Osteocyte (in vitro differentiated cells): ENCODE data around the gene FRMD7. TPM values are rescaled to one million over a fixed set of nuclear protein-coding genes. Genes with fewer than 3 reads are reported as not detected.

Source experiments
- DNase-seq: peaks from one replicate; pipeline ENCODE4 v3.0.0; 2021; ENCODE audit warnings: mixed read lengths; ENCODE audit not compliant: unreplicated experiment; ENCODE audit errors: extremely low spot score
- H3K27ac Mint-ChIP-seq: one replicate; pipeline ENCODE4 v1.8.0; 2021; ENCODE audit warnings: mild to moderate bottlenecking, mixed read lengths; ENCODE audit not compliant: unreplicated experiment
- H3K27me3 Mint-ChIP-seq: one replicate; pipeline ENCODE4 v1.8.0; 2021; ENCODE audit warnings: mixed read lengths; ENCODE audit not compliant: unreplicated experiment
- H3K36me3 Mint-ChIP-seq: one replicate; pipeline ENCODE4 v1.8.0; 2021; ENCODE audit warnings: mixed read lengths; ENCODE audit not compliant: unreplicated experiment
- H3K4me1 Mint-ChIP-seq: one replicate; pipeline ENCODE4 v1.8.0; 2021; ENCODE audit warnings: mixed read lengths; ENCODE audit not compliant: unreplicated experiment
- H3K4me3 Mint-ChIP-seq: one replicate; pipeline ENCODE4 v1.8.0; 2021; ENCODE audit warnings: mild to moderate bottlenecking, moderate library complexity, mixed read lengths; ENCODE audit not compliant: unreplicated experiment
- H3K9me3 Mint-ChIP-seq: one replicate; pipeline ENCODE4 v1.8.0; 2021; ENCODE audit warnings: mixed read lengths; ENCODE audit not compliant: unreplicated experiment
- CTCF ChIP-seq: fragments of 200-600 bp; sonication (generic); IDR thresholded peaks from 2 replicates; pipeline ENCODE4 v1.5.0; 2021; ENCODE audit warnings: antibody characterized with exemption, mild to moderate bottlenecking, moderate library complexity
- total RNA-seq: library from RNA; stranded (reverse); gene quantifications from 2 replicates; pipeline ENCODE4 v1.2.1, GENCODE V29; 2021

Gene FRMD7
- total RNA-seq, 1 donor from 2014 or later, result 0.30 TPM

- Mint-ChIP-seq H3K27ac (no peak overlapping the region), H3K4me3 (no peak overlapping the region), H3K36me3 (no peaks in the 10 kb centered on the region), H3K9me3 (no peaks in the 10 kb centered on the region), H3K4me1 (peaks cover 11% of the 10 kb centered on the region), H3K27me3 (no peaks in the 10 kb centered on the region)
- TF ChIP-seq CTCF, result no peak
- no peak for DNase-seq
Measured at GRCh38 chrX:132034648-132035047, 93.2 kb downstream of the FRMD7 start.

- Mint-ChIP-seq H3K4me1 (peaks cover 9% of the 10 kb centered on the region), H3K27me3 (no peaks in the 10 kb centered on the region), H3K9me3 (no peaks in the 10 kb centered on the region), H3K4me3 (no peak overlapping the region), H3K27ac (peak overlapping the region; percentile 5), H3K36me3 (no peaks in the 10 kb centered on the region)
- no peak for TF ChIP-seq CTCF
- no peak for DNase-seq
Measured at GRCh38 chrX:132033166-132033565, 94.7 kb downstream of the FRMD7 start.

- DNase-seq, result no peak
- Mint-ChIP-seq H3K4me3 (no peak overlapping the region), H3K27me3 (no peaks in the 10 kb centered on the region), H3K36me3 (no peaks in the 10 kb centered on the region), H3K4me1 (peaks cover 9% of the 10 kb centered on the region), H3K27ac (no peak overlapping the region), H3K9me3 (no peaks in the 10 kb centered on the region)
- TF ChIP-seq CTCF, result no peak
Measured at GRCh38 chrX:132031867-132032266, 96.0 kb downstream of the FRMD7 start.

- Mint-ChIP-seq H3K27me3 (no peaks in the 10 kb centered on the region), H3K36me3 (no peaks in the 10 kb centered on the region), H3K27ac (no peak overlapping the region), H3K4me3 (no peak overlapping the region), H3K9me3 (no peaks in the 10 kb centered on the region), H3K4me1 (peaks cover 13% of the 10 kb centered on the region)
- no peak for TF ChIP-seq CTCF
- DNase-seq, result no peak
Measured at GRCh38 chrX:132030264-132030663, 97.6 kb downstream of the FRMD7 start.

Other genes with a start within 250 kb of the FRMD7 start
- 13.9 and 14.2 TPM in 2 replicates for gene STK26, start 104.7 kb downstream of the FRMD7 start, total RNA-seq
- gene RAP2C, start 91.4 kb upstream of the FRMD7 start, total RNA-seq, result 44.3 and 52.2 TPM in 2 replicates